ENCODE data around the gene NRXN3.

- no peak for TF ChIP-seq GATA3 (IDR thresholded peaks at IDR 0.05; ENCODE audit: low read depth, low read length)
- no peak for TF ChIP-seq GATA2 (IDR thresholded peaks at IDR 0.05; ENCODE audit: low read depth, low read length)
Observed at GRCh38 chr14:79564371-79564770, 1394.2 kb downstream of the NRXN3 start.

Measured in SH-SY5Y (cell line).